GM13976 (cell line): ENCODE results near the gene LYPD6B.
"Not testable (repeated sequence)": the region's sequence is repeated elsewhere in the genome, so short reads cannot be mapped to it uniquely, and the experiment has no call there.

Source experiments
- DNase-seq: peaks from one replicate; pipeline ENCODE4 v3.0.0; 2012; ENCODE audit warnings: low spot score
- in situ Hi-C: fragments of 300-500 bp; cut with MboI; formaldehyde crosslinking; loops from one replicate; pipeline ENCODE4 v1.12.0; 2022; ENCODE audit warnings: low sequenced_read_pairs, mixed read lengths, inconsistent platforms; ENCODE audit not compliant: unreplicated experiment
- TF ChIP-seq, protein P1 (sequence below): IDR thresholded peaks from 2 replicates; pipeline ENCODE4 v1.5.1; 2012; ENCODE audit warnings: borderline replicate concordance, mild to moderate bottlenecking; ENCODE audit not compliant: insufficient read depth; ENCODE audit errors: extremely low read depth, missing control alignments, control extremely low read depth

The LYPD6B gene

DNA sequence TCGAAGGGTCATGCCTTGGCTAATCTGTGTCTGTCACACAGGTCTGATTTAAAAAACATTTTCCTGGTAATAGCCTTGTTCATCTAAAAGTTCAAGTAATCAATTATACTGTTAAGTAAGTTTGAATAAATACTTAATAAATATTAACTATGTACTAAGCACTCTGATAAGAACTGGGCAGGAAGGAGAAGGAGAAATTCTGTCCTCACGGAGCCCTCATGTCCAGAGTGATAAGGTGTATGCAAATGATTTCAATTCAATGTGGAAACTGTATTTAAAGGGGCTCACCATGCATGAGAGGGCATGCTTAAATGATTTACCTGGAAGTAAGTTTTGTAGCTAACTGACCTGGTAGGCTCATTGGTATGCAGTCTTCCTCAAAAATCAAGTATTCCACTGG is 197.9 kb downstream of the LYPD6B start:
- DNase-seq = no peak
- TF ChIP-seq, protein P1, sequence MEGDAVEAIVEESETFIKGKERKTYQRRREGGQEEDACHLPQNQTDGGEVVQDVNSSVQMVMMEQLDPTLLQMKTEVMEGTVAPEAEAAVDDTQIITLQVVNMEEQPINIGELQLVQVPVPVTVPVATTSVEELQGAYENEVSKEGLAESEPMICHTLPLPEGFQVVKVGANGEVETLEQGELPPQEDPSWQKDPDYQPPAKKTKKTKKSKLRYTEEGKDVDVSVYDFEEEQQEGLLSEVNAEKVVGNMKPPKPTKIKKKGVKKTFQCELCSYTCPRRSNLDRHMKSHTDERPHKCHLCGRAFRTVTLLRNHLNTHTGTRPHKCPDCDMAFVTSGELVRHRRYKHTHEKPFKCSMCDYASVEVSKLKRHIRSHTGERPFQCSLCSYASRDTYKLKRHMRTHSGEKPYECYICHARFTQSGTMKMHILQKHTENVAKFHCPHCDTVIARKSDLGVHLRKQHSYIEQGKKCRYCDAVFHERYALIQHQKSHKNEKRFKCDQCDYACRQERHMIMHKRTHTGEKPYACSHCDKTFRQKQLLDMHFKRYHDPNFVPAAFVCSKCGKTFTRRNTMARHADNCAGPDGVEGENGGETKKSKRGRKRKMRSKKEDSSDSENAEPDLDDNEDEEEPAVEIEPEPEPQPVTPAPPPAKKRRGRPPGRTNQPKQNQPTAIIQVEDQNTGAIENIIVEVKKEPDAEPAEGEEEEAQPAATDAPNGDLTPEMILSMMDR = no peak
- in situ Hi-C loops = no loop called here

DNA sequence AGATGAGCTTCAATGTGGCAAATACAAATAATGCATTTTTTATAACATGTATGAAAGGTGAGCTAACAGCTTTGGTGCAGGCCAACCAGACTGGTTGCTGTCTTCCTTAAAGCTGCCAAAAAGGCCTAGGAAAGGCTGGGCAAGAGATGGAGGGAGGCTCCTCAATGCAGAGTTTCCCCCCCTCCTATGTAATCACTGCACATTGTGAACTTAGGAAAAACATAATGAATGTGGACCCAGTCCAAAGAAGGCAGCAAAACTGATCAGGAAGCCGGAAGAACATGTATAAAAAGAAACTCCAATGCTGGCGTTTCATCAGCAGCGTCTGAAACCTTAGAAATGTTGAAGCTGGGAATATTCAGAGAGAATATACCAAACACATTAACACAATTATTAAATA is 207.7 kb downstream of the LYPD6B start:
- TF ChIP-seq, protein P1 = no peak
- in situ Hi-C loops = no loop called here

DNA sequence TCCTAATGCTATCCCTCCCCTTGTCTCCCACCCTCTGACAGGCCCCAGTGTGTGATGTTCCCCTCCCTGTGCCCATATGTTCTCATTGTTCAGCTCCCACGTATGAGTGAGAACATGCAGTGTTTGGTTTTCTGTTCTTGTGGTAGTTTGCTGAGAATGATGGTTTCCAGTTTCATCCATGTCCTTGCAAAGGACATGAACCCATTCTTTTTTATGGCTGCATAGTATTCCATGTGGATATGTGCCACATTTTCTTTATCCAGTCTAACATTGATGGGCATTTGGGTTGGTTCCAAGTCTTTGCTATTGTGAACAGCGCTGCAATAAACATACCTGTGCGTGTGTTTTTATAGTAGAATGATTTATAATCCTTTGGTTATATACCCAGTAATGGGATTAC is 212.9 kb downstream of the LYPD6B start:
- in situ Hi-C loops, DNase-seq: not testable (repeated sequence)

More for the DNA sequence above, 207.7 kb downstream of the LYPD6B start:
- DNase-seq = no peak

DNA sequence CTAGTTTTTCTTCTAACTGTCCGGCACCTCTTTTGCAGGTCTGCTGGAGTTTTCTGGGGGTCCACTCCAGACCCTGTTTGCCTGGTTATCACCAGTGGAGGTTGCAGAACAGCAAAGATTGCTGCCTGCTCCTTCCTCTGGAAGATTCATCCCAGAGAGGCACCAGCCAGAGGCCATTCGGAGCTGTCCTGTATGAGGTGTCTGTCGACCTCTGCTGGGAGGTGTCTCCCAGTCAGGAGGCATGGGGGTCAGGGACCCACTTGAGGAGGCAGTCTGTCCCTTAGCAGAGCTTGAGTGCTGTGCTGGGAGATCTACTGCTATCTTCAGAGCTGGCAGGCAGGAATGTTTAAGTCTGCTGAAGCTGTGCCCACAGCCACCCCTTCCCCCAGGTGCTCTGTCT is 218.4 kb downstream of the LYPD6B start:
- DNase-seq, in situ Hi-C loops: not testable (repeated sequence)

DNA sequence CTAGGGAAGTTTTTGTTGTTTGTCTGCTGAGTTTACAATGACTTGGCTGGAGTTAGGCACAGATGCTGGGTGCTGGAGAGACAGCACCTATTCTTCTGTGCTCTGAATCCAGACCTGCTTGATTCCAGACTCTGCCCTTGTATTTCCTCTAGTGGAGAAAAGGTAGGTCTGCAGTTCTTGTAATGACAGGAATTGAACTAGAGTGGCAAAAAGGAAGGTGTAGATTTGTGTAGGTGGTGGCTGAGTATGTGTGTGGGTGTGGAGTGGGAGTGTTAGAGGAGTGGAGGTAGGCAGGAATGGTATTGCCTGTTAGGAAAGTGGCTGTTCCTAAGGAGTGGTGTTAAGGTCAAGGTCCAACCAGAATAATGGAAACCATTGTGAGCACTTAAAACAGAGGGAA is 220.0 kb downstream of the LYPD6B start:
- in situ Hi-C loops = no loop called here
- TF ChIP-seq, protein P1 = no peak
- no peak for DNase-seq

DNA sequence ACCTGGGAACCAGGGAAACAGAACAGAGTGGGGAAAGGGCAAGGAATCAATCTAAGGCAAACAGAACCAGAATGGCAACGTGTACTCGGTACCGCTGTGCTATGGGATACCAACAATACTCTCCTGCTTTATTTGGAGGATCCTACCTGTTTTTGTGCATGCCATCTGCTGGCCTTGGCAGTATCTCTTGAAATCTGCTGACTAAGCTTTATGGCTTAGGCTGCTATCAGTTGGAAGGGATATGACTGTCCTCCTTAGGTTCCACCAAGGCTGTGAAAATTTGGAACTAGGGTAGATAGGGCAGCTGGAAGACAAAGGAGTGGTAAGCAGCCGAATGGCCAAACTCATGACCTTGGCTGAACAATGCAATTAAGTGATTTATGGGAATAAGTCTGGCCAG is 220.6 kb downstream of the LYPD6B start:
- in situ Hi-C loops = no loop called here
- no peak for DNase-seq
- TF ChIP-seq, protein P1 = no peak

DNA sequence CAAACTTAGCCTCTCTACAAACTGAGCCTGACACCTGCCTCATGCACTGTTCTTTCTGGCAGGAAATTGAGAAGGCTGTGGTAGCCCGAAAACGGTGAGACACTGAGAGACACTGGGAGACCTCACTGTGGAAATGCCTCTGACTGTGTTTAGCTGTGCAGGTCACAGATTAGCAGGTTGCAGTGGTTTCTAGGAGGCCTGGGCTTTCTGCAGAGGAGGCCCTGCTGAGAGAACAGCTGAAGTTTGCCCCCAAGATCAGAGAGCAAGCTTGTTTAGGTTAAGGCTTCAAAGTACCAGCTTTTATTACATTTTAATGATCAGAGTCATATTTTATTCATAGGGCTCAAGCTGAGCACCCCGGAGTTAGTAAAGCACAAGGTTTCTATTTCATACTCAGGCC is 223.2 kb downstream of the LYPD6B start:
- DNase-seq = no peak
- TF ChIP-seq, protein P1 = no peak
- in situ Hi-C loops = no loop called here
